ENCODE measurements around the gene CHRM5.

CHRM5 gene

GRCh38 chr15:34102175-34102925, 134.1 kb downstream of the CHRM5 start:
- DNase-seq = no peak

- no peak for DNase-seq
These were observed 138.1 kb downstream of the CHRM5 start for GRCh38 chr15:34106423-34106822.

GRCh38 chr15:34107315-34107714, 139.0 kb downstream of the CHRM5 start:
- no peak for DNase-seq

- DNase-seq = peak; percentile 30
These were observed 141.7 kb downstream of the CHRM5 start for GRCh38 chr15:34109797-34110663.

GRCh38 chr15:34111488-34111887, 143.2 kb downstream of the CHRM5 start:
- no peak for DNase-seq

- no peak for DNase-seq
These were observed 145.9 kb downstream of the CHRM5 start for GRCh38 chr15:34114215-34114614.

- no peak for DNase-seq
These were observed 146.4 kb downstream of the CHRM5 start for GRCh38 chr15:34114739-34115138.

GRCh38 chr15:34116620-34117019, 148.3 kb downstream of the CHRM5 start:
- DNase-seq = no peak
